Kidney capillary endothelial cell (primary cell): ENCODE data around the gene MTCL1.

Experiments used
- DNase-seq: peaks from one replicate; pipeline ENCODE4 v3.0.0-alpha.2; 2018; ENCODE audit warnings: low spot score

Gene MTCL1

DNA sequence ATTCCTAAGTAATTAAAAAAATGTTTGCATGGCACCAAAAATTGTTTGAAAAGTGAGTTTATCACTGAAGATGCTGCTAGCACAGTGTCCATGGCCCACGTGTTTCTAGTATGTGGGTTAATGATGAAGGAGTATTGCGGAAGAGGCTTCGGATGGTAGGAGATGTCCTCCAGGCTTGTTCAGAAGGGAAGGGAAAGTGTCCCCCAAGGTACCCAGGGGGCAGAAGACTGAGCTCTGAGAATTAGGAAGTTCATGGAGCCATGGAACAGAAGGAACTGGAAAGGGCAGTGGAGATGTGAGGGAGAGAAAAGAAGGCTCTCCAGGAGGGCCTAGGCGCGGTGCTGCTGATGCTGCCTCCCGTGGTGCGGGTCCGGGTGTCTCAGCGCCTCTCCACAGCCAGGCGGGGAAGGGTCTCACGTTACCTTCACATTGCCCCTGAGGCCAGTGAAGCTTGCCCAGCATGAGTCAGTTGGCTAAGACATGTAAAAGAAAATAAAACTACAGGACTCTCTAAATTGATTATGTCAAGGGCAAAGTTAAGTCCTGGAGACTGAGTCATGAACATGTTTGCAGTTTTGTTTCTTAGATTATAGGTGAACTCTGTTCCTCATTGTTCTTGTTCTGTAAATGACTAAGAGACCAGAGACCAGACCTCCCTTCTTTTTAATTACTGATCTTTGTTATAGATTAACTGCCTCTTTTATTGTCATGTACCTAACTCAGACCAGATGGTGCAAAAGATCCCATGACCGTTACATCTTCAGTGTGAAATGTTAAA lies 89.0 kb downstream of the MTCL1 start:
- DNase-seq: no peak

GRCh38 chr18:8794934-8795280 lies 89.6 kb downstream of the MTCL1 start:
- DNase-seq: no peak

GRCh38 chr18:8795586-8796325 lies 90.4 kb downstream of the MTCL1 start:
- no peak for DNase-seq

- peak; percentile 75 for DNase-seq
Measured at GRCh38 chr18:8797206-8797605, 91.8 kb downstream of the MTCL1 start.

DNA sequence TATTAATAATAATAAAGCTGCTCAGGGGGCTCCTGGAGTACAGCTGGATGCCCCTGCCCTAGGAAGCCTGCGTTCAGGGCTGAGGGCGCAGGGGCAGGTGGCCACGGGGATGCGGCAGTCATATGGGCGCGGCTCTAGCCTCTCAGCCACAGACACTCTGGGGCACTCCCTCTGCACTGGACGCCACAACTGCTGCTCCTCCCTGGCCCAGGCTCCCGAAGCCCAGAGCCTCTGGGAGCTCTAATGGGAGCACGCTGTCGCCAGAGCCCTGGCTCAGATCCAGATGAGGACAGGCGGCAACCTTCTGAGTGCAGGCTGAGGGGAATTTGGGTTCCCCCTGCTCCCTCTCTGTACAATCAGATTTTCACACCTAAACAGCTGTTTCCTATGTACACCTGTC lies 93.6 kb downstream of the MTCL1 start:
- DNase-seq: no peak

DNA sequence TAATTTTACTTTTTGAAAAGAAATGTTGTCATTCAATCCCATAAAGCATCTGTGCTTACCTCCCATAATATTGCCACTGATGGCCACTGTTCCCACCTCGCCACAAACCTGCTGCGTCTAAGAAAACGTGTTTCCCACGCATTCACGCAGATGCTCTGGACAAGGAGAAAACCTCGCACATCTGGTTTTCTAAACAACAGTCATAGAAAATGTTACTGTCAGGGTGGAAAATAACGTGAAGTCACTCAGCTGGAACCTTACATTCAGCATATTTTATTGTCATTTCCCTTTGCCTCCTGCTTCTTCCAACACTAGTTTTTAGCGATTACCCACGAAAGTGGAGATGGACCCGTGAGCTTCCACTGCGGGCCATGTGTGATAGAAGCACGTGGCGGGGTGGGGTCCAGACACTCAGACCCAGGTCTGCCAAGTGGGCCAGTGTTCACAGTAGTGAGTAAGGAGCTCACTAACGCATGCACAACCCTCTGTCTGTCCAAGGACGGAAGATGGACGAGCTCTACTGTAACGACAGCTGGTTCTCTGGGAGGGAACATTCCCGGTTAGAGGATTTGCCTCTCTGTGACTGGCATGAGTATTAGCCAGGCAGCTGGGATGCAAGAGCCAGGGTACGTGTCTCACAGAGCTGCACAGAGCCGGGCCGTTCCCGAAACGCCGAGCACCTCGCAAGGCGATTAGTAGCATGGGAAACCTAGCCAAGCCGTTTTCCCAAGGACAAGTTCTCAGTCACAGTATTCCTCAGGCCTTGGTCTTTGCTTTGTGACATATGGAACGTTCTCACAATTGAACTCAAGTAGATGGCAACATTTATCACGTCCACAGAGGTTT lies 94.5 kb downstream of the MTCL1 start:
- DNase-seq: no peak

DNA sequence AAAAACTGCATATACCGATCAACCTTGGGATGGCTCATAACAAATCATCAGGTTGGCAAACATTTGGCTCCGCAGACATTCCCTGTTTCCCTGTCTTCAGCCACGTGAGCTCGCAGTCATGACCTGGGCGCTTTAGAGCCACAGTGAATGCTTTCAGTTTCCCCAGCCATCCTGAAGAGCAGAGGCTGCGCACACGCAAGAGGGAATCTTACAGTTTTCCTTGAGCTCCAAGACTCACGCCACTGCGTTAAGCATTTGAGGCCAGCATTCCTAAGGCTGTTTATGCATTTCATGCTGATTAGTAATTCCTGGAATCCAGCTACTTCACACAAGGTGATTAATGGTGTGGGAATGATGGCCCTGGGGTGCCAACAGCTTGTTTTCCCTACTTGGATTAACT lies 95.1 kb downstream of the MTCL1 start:
- peak; percentile 38 for DNase-seq

- DNase-seq: no peak
Measured at GRCh38 chr18:8800876-8801262, 95.5 kb downstream of the MTCL1 start.

- no peak for DNase-seq
Measured at GRCh38 chr18:8801263-8801901, 96.0 kb downstream of the MTCL1 start.

- no peak for DNase-seq
Measured at GRCh38 chr18:8802017-8802672, 96.8 kb downstream of the MTCL1 start.

DNA sequence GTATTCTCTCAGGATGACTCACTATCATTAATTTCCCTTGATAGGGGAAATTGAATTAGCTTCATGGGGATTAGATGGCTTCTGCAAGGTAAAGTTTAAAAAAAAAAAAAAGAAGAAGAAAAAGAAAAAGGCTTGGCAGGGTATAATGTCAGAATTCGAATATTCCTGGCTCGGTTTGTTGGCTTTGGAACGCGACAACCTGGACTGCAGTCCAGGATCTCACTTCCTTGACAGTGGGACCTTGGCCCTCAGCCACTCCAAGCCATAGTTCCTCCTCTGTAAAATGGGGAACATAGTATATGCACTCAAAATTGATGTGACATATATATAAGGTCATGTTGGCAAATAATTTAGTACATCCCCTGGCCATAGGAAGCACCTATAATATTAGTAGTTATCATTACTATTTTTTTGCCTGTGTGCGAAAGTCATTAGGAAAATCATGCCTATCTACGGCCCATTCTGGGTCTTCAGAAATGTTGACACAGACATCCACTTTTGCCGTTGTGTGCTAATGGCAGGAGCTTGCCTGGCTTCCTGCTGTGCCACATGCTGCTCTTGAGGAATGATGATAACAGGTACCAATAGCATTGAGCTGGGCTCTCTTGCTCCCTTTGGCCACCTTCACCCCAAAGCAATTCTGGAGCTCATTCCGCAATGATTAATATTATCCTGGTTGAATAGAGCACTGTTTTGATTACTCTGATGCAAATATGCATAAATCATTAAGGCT lies 97.9 kb downstream of the MTCL1 start:
- no peak for DNase-seq

DNA sequence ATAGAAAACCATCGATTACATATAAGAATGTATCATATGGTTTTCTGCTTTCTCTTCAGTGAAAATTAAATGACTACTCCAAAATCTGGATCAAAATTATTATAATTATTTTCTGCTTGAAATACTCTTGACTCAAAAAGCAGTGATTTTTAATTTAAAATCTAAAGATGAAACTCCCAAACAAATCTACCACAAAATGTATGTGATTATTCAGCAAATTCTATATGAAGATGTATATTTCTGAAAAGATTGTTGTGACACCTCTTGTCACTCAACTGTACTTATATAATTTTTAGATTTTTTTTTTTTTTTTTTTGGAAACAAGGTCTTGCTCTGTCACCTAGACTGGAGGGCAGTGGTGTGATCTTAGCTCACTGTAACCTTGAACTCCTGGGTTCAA lies 98.6 kb downstream of the MTCL1 start:
- no peak for DNase-seq

DNA sequence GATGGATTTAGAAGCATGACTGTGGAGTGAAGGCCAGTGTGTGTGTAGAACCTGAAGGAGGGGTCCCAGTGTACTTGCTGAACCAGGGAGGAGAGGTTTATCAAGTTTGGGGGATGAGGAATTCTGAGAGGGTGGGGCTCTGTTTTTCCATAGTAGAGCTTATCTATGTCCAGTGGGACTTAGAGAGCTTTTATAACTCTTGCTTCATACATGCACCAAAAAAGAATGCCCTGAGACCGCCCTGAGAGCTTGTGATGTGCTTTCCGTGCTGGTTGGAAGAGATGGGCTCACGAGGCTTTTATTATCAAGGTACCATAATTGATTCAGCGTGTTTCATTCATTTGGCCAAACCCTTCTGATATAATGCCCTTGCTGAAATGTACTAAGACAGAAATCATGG lies 100.2 kb downstream of the MTCL1 start:
- no peak for DNase-seq

DNA sequence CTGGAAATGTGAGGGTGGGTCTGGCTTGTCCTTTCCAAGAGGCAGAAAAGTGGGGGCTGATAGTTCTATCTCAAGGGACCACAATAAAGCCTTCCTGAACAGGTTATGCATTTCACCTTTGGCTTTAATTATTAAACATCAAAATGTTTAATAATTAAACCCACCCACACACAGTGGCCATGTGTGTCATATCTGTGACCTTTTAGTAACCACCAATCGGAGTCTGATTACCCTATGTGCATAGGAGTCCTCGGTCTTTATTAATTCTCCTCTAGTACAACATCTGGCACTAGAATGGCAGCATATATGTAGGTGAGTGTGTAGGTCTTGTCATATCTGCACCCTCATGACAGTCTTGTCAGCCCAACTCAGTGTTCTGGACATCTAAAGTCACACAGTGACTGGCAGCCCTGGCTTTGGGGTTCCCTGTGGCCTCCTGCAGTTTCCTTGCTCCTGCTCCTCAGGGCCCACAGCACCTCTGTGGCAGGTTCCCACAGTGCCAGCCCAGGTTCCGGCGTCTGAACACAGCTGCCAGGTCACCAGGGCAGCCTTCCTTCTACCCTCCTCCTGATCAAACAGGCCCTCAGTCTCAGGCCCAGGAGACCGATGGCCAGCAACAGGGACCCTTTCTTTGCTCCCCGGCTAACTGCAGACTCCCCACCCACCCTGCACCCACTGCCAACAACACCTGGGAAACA lies 100.9 kb downstream of the MTCL1 start:
- DNase-seq: no peak

GRCh38 chr18:8806798-8807487 lies 101.6 kb downstream of the MTCL1 start:
- DNase-seq: no peak

DNA sequence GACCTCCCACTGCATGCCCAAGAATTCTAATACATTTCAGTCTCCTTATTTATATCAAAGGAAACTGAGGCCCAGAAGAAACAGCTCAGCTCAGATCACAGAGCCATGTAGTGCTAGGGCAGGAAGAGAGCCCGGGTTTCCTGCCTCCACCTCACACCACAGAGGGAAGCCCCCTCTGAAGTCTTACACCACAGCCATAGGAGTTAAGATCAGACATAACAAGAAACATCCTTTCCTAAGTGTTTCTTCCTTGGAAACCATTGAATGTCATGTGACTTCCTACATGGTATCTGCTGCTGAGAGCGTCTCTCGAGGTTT lies 102.1 kb downstream of the MTCL1 start:
- DNase-seq: no peak

- DNase-seq: no peak
Measured at GRCh38 chr18:8808001-8808400, 102.6 kb downstream of the MTCL1 start.

GRCh38 chr18:8809514-8809913 lies 104.2 kb downstream of the MTCL1 start:
- DNase-seq: no peak

DNA sequence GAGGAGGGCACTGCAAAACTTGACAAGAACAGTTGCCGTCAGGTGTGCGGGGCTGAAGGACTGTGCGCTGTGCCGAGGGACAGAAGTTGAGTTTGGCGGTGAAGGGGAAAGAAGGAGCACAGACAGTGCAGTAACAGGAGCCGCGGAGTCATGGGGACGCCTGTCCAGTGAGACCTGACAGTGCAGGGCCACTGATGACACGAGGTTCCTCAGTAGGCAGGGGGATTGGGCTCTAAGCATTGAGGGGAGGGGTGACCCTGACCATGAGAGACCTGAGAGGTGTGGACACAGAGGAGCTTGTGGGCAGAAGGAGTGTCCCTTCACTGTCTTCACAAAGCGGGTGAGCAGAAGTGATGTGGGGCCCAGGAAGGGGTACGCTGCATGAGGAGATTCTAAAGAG lies 104.8 kb downstream of the MTCL1 start:
- no peak for DNase-seq

GRCh38 chr18:8811115-8811514 lies 105.8 kb downstream of the MTCL1 start:
- DNase-seq: no peak
